NCI-H2171 (cell line): ENCODE results near the gene ATM.

Experiments used
- DNase-seq: peaks from one replicate; lab custom pipeline; 2025; lab: John Stamatoyannopoulos, UW

The ATM gene, protein sequence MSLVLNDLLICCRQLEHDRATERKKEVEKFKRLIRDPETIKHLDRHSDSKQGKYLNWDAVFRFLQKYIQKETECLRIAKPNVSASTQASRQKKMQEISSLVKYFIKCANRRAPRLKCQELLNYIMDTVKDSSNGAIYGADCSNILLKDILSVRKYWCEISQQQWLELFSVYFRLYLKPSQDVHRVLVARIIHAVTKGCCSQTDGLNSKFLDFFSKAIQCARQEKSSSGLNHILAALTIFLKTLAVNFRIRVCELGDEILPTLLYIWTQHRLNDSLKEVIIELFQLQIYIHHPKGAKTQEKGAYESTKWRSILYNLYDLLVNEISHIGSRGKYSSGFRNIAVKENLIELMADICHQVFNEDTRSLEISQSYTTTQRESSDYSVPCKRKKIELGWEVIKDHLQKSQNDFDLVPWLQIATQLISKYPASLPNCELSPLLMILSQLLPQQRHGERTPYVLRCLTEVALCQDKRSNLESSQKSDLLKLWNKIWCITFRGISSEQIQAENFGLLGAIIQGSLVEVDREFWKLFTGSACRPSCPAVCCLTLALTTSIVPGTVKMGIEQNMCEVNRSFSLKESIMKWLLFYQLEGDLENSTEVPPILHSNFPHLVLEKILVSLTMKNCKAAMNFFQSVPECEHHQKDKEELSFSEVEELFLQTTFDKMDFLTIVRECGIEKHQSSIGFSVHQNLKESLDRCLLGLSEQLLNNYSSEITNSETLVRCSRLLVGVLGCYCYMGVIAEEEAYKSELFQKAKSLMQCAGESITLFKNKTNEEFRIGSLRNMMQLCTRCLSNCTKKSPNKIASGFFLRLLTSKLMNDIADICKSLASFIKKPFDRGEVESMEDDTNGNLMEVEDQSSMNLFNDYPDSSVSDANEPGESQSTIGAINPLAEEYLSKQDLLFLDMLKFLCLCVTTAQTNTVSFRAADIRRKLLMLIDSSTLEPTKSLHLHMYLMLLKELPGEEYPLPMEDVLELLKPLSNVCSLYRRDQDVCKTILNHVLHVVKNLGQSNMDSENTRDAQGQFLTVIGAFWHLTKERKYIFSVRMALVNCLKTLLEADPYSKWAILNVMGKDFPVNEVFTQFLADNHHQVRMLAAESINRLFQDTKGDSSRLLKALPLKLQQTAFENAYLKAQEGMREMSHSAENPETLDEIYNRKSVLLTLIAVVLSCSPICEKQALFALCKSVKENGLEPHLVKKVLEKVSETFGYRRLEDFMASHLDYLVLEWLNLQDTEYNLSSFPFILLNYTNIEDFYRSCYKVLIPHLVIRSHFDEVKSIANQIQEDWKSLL (N-terminal part only)

DNA sequence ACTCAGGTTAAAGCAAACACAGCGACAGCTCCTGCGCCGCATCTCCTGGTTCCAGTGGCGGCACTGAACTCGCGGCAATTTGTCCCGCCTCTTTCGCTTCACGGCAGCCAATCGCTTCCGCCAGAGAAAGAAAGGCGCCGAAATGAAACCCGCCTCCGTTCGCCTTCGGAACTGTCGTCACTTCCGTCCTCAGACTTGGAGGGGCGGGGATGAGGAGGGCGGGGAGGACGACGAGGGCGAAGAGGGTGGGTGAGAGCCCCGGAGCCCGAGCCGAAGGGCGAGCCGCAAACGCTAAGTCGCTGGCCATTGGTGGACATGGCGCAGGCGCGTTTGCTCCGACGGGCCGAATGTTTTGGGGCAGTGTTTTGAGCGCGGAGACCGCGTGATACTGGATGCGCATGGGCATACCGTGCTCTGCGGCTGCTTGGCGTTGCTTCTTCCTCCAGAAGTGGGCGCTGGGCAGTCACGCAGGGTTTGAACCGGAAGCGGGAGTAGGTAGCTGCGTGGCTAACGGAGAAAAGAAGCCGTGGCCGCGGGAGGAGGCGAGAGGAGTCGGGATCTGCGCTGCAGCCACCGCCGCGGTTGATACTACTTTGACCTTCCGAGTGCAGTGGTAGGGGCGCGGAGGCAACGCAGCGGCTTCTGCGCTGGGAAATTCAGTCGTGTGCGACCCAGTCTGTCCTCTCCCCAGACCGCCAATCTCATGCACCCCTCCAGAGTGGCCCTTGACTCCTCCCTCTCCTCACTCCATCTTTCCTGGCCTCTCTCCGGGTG is at the start of gene ATM, which contains the start of gene NPAT:
TSS of gene ATM (plus strand) at position 494 of the 774 bp plus-strand sequence. CDS start 4,558 bp downstream, outside the sequence.
TSS of gene NPAT (minus strand) at position 65 of the 774 bp plus-strand sequence. CDS start 102 bp downstream, outside the sequence.
- peak; percentile 97 for DNase-seq

DNA sequence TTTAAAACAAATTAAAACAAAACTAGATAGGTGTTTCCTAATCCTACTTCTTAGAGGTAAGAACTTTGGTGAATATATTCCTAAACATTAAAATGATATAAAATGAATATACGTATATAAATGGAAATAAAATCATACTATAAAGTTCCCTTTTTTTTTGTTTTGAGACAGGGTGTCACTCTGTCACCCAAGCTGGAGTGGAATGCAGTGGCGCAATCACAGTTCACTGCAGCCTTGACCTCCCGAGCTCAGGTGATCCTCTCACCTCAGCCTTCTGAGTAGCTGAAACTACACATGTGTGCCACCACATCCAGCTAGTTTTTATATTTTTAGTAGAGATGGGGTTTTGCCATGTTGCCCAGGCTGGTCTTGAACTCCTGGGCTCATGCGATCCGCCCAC is 45.3 kb upstream of the ATM start:
- no peak for DNase-seq

DNA sequence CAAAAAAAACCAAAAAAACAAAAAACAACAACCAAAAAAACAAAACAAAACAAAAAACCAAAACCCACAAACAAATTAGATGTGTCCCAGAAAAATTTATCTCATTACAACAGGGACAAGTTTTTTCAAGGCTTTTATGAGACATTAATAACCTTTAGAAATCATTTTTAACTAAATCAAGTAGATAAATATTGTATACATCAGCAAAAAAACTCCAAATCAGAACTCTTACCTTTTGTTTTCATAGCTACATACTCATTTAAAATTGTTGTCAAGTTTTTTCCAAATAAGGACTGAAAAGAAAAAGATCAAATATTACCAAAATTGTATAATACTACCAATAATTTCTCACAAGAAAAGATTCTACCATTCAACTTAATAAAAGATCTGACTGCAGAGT is 29.1 kb upstream of the ATM start:
- DNase-seq, result no peak

DNA sequence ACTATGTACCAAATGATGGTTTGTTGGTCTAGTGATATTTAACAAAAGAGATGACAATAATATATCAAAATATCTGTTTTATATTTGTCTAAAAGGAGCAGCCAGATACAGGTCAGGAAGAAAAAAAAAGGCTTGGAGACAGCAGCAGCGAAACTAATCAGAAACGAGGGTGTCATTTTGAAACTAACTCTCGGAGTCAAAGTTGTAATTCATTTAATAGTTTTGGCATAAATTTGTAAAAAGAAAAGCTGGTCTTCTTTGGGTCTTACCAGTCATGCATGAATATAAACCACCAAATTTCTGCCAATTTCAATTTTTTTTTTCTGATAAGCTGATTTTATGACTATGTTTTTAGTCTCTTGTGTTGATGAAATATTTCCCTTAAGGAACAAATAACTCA is 26.0 kb upstream of the ATM start:
- no peak for DNase-seq

DNA sequence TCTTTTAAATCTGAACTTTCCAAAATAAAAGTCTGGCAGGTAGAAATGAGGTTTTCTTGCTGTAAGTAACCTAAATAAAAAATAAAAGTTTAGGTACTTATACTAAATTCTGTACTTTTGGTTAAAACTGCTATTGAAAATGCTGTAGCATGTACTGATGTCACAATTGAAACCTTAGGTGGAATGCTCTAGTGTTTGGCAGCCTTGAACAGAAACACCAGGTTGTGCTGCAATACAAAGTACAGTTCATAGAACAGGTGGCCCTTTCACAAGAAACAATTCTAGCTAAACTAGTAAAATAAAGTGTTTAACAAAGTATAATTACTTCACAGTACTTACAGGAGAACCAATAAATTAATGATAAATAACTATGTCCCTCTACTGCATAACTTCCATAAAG is 25.5 kb upstream of the ATM start:
- DNase-seq, result no peak

DNA sequence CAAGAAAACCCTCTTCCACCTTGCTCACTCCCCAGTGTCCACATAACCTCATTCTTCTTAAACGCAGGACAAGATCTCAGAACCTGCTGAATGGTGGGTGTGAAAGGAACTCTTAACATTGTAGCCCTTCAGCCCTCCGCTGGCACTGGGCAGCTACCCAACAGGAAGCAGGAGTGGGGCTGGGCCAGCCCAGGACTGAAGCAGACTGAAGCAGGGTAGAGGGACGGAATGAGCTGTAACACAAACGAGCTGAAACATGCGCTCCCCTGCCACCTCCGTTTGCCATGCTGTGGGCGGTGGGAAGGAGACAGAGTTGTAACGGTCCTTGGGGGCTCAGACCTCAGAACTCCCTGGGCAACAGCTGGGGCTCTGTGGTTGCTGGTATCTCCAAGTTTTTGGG is 24.0 kb upstream of the ATM start:
- DNase-seq, result no peak

DNA sequence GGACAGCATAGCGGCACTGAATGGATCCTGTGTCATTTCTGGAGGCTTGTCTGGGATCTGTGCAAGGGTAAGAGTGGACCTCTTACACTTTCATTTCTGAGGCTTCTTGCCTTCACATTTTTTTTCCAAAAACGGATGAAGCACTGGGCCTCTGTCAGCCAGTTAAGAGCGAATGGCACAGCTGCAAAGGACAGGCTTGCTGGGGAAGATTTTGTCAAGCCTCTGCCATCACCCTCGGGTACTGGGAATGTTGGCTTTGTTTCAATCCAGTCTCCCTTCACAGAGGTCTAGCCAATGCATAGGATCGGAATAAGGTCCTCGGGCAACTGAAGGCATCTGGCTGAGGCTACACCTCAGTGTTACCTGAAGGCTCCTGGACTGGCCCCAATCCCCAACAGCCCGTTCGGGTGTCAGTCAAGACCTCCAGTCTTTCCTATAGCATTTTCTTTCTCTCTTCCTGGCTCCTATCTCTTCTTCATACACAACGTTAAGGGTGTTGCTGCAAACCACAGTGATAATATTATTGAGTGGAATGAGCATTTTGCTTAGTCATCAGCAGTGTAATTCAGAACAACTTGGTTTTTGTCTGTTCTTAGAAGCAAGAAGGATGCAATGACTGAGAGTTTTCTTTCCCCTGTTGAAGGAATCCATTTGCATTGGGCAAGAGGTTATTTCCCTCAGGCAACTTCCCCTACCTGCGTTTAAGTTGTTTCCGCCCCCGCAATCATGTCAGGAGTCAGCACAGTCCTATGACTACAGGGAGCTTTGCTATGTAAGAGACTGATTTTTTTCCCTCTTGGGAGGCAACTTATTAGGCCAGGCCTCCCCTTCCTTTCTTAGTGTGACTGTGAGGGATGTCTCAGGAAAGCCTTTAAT is 23.2 kb upstream of the ATM start:
- no peak for DNase-seq

DNA sequence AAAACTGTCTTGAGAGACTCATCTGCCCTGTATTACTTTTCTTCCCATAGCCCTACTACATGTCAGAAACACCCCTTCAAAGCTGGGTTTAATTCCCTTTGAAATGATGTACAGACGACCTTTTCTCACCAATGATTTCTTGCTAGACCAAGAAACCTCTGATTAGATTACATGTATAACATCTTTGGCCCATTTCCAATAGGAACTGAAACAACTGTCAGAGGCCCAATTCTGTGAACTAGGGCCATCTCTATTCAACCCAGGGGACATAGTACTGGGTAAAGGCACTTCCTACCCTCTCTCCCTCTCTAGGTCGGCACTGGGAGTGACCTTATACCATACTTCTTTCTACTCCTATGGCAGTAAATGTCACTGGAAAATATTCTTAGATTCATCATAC is 19.8 kb upstream of the ATM start:
- DNase-seq, result no peak

DNA sequence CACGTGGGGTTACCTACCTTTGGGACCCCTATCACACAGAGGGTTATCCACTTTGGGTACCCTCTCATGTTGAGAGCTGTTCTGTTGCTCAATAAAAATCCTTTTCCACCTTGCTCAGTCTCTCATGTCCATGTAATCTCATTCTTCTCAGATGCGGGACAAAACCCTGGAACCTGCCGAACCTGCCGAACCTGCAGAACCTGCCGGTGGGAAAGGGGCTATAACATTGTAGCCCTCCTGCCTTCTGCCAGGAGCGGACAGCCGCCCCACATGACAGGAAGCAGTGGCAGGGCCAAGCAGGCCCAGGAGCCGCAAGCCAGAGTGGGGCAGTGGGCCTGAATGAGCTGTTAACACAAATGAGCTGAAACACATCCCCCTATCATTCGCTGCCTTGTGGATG is 18.5 kb upstream of the ATM start:
- DNase-seq, result no peak

DNA sequence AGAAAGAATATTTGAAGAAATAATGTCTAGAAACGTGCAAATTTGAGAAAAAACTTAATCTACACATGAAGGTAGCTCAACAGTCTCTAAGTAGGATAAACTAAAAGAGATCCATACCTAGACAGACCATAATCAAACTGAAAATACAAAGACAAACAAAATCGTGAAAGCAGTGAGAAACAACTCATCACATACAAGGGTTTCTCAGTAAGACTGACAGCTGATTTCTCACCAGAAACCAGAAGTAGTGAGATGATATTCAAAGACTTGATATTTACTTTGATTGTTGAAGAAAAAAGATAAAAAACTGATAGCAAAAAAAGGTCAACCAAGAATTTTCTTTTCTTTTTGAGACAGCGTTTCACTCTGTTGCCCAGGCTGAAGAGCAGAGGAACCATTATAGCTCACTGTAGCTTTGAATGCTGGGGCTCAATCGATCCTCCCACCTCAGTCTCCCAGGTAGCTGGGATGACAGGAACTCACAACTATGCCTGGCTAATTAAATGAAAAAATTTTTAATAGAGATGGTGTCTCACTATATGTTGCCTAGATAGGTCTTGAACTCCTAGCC is 17.9 kb upstream of the ATM start:
- DNase-seq, result no peak

DNA sequence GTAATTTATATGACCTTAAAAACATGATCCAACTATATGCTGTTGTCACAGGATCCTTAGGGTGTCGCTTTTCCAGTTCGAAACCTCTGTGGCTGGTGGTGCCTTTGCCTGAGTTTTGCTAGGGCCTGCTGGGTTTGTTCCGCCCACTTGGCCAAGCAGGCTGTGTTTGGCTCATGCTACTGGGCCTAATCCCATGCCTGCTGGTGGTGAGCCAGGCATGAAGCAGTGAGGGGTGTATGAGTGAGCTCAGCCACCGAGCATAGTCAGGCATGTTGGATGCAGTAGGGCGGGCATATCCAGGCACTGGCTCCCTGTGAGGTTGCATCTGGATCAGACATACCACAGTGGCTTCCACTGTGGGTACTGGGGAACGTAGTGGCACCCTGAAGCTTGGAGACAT is 16.7 kb upstream of the ATM start:
- no peak for DNase-seq

DNA sequence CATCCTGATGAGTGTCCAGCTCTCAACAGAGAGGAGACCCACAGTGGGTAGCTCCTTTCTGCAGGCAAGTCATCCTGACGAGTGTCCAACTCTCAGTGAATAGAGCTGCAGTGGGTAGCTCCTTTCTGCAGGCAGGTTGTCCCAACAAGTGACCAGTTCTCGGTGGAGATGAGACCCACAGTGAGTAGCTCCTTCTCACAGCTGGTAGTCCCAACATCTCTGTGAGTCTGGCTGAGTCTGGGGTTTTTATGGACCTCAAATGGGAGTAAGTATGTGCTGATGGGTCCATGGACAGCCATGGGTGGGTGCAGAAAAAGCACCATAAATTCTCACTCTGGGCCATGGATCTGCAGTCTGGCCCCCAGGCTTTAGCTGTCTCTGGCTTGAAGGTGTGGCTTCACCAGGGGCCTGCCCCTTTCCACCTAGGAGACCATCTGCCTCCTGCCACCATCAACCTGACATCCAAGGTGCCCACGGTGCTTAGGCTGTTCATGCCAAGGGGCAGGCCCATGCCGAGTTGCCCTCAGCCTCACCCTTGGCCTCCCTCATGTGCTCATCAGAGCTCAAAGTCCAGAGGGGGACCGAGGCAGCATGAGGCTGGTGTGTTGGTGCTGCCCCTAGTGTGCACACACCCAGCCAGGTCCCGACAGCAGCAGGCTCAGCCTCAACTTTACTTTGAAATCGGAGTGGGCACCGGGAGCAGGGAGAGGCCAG is 15.7 kb upstream of the ATM start:
- no peak for DNase-seq

DNA sequence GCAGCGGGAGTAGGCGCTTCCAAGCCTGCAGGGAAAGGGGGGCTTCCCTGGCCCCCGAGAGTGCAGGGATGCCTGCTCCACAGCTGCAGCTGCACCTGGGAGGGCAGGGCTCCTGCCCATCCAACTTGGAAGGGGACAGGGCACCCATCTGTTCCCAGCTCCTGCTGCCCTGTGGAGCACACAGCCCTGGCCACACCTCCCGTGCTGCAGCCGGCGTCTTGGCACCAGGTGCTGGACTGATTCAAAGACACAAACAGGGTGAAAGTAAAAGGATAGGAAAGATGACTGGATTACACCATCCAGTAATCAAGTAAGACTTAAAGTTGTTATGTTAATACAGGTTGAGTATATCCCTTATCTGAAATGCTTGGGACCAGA is 15.2 kb upstream of the ATM start:
- no peak for DNase-seq

DNA sequence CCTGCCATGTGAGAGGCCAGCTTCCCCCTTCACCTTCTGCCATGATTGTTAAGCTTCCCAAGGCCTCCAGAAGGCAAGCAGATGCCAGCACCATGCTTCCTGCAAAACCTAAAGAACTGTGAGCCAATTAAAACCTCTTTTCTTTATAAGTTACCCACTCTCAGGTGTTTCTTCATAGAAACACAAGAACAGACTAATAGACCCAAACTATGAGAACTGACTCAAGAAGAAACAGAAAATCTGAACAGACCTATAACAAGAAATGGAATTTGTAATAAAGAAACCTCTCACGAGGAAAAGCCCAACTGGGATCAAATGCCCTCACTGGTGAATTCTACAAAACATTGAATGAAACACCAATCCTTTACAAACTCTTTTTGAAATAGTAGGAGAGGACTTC is 12.4 kb upstream of the ATM start:
- no peak for DNase-seq

DNA sequence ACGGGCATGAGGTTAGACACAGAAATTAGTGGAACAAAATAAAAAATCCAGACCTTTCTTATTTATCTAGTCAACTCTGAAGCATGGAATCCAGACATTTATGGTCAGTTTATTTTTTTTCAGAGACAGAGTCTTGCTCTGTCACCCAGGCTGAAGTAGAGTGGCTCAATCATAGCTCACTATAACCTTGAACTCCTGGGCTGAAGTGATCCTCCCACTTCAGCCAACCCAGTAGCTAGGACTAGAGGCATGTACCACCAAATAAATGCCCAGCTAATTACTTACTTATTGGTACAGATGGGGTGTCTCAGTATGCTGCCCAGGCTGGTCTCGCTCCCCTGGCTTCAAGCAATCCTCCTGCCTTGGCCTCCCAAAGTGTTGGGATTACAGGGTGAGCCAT is 9.1 kb upstream of the ATM start:
- no peak for DNase-seq

DNA sequence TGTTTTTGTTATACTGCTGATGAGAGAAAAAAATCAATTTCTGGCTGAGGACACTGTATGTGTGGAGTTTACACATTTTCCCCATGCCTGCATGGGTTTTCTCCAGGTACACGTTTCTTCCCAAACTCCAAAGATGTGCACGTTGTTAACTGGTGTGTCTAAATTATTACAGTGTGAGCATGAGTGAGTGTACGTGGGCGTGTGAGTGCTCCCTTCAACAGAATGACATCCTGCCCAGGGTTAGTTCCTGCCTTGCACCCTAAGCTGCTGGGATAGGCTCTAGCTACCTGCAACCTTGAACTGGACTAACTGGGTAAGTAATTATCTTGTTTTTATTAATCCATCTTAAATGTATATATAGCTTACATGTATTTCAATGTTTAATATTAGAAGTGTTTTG is 5.9 kb upstream of the ATM start:
- no peak for DNase-seq

DNA sequence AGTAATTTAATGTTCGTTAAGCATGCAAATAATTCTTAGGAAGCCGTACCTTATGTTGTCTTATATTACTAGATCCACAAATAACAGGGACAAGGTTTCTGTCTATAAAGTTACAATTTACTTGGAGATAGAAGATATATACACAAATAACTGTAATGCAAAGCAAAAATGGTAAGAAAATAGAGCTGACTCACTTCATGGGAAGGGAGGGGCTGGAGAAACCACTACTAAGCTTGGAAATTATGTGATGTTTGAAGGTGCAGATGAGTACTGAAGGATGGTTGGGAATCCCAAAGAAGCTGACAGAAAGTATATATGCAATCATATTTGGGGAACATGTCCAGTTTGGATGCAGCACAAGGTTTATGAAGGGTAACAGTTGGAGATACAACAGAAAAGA is 4.4 kb upstream of the ATM start:
- no peak for DNase-seq

DNA sequence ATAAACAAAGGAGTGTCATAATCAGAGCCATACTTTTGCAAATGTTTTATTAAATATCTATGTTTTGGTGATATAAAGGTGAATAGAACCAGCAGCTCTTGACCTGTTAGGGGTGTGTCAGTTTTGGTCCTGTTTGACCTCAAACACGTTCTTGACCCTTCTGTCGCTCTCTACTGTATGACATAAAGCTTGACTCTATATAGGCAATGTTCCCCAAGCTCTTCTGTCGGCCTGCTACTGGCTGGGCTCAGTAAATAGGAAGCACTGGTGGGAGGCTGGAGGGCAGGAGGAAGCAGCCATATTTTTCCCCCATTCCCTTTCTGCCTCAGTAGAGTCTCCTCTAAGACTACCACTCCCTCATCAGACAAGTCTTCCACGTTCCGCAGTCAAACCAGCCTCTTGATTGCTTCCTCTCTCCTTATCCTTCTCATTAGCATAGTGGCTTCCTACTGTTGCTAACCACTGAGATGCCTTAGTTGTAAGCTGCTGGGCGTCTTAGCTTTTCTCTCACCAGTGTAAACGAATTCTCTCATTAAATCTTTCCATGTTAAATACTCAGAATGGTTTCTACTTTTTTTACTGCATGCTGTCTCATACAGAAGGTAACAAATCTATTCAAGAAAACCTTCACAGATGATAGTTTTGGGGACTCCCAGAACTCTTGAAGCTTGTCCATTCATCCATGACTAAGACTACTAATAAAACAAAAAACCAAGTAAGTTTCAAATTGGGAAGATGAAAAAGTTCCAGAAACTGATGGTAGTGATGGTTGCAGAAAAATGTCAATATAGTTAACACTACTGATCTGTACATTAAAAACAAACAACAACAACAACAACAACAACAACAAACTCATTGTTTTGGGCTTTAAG is 3.7 kb upstream of the ATM start:
- DNase-seq, result no peak
